HG03558 (cell line): ENCODE measurements around the gene ADGRF3.
"Not testable (repeated sequence)": the region's sequence is repeated elsewhere in the genome, so short reads cannot be mapped to it uniquely, and the experiment has no call there.

Experiments used
- ATAC-seq: cut with Tn5 transposase; IDR thresholded peaks from one replicate; pipeline ENCODE4 v1.9.1; 2021; ENCODE audit warnings: moderate number of reproducible peaks; ENCODE audit not compliant: unreplicated experiment; ENCODE audit errors: extremely low read depth

The ADGRF3 gene, protein sequence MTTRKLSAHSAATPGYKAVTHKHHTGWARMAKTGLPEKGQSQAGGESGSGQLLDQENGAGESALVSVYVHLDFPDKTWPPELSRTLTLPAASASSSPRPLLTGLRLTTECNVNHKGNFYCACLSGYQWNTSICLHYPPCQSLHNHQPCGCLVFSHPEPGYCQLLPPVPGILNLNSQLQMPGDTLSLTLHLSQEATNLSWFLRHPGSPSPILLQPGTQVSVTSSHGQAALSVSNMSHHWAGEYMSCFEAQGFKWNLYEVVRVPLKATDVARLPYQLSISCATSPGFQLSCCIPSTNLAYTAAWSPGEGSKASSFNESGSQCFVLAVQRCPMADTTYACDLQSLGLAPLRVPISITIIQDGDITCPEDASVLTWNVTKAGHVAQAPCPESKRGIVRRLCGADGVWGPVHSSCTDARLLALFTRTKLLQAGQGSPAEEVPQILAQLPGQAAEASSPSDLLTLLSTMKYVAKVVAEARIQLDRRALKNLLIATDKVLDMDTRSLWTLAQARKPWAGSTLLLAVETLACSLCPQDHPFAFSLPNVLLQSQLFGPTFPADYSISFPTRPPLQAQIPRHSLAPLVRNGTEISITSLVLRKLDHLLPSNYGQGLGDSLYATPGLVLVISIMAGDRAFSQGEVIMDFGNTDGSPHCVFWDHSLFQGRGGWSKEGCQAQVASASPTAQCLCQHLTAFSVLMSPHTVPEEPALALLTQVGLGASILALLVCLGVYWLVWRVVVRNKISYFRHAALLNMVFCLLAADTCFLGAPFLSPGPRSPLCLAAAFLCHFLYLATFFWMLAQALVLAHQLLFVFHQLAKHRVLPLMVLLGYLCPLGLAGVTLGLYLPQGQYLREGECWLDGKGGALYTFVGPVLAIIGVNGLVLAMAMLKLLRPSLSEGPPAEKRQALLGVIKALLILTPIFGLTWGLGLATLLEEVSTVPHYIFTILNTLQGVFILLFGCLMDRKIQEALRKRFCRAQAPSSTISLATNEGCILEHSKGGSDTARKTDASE

DNA sequence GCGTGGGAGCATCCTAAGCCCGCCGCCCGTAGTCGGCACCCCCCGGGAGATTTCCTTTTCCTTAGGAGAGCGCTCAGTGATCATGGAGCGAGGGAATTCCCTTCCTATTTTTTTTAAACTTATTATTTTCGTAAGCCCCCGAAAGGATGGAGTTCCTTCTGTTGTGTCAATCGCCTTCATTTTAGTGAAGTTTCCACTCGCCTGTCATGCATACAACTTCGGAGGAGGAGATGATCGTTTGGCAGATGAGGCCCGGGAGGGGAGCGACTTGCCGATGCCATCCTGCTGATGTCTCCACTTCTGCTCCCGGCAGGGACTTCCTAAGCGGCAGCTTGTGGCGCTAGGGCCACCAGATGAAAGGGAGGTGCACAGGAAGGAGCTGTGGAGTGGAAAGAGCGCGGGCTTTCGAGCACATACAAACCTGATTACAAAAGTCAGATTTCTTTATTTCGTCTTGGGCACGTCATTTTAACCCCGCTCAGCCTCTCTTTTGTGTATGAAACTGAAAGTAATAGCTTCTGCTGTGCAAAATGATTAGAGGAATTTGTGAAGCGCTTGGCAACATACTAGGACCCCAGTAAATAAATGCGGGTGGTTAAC is at the start of gene ADGRF3:
ADGRF3 (minus strand) TSS at position 336 of the 600 bp plus-strand sequence. CDS start 555 bp downstream, outside the sequence.
- ATAC-seq, result no peak

DNA sequence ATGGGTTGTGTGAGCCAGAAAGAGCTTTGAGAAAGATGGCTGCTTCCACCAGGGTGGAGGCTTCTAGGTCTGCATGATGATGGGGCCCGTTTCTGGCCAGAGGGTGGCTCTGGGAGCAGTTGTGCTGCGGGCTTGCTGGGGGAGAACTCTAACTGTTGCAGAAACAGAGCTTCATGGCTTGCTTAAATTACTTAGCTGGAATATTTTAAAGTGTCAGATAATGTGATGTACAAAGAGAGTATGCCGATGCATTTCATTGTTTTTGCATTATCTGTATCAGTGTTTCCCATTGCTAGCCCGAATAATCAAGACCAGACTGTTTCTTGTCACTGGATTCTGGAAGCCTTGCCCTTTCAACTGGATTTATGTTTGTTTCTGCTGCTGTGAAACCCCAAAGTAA is 48.8 kb upstream of the ADGRF3 start:
- ATAC-seq, result no peak

DNA sequence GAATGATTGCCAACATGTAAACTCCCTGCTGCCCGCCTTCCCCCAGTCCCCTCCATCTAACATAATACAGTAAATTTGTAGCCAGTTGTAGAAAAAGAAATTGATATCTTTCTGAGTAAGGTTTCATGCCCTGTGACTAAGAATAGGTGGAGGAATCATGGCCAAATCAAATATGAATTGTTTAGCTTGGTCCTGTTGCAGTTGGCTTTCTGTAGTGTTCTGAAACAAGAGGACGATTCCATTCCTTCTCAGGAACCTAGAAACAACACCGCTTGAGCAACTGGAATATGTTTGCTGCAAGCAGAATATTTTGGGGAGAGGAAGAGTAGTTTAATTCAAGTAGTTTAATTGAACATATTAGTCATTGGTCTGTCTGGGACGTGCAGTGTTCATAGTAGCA is 48.1 kb upstream of the ADGRF3 start:
- no peak for ATAC-seq

DNA sequence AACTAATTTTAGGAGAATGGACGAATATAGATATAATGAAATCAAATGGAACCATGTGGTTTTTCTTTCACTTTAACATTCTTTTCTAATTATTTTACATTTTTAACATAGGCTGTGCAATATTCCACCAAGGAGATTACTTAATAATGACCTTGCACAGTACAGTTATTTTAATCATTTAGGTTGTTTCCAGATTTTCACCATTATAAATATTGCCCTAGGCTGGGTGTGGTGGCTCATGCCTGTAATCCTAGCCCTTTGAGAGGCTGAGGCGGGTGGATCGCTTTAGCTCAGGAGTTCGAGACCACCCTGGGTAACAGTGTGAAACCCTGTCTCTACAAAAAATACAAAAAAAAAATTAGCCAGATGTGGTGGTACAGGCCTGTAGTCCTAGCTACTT is 40.6 kb upstream of the ADGRF3 start:
- ATAC-seq, result no peak

DNA sequence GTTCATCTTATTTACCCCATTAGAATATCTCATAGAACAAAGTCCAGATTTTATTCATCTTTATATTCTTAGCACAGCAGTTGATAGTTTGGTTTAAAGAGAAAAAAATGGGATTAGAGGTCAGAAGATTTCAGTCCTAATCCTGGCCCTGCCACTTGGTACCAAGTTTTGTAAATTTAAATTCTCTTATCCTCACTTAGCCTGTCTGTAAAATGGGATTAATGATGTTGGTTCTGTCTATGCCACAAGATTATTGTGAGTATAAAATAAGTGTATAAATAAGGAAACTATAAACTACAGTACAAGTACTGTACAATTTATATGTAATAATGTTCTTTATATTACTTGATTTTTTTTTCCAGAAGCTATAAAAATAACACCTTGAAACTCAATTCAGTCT is 38.0 kb upstream of the ADGRF3 start:
- no peak for ATAC-seq

DNA sequence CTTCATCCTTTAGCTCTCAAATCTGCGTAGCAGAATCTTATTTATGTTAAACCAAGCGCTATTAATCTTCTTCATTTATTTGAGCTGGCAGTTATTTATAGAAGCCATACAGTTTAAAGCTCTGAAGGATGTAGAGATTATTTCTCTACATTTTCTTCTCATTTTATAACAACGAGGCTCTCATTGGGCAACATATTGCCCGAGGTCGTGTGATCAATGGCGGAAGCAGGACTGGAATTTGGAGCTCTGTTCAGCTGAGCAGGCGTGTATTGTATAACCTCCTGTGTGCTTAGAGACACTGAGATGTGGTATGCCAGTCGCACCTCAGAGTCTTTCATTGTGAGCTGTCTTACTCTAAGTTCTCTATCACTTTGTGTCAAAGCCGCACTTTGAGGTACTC is 37.6 kb upstream of the ADGRF3 start:
- ATAC-seq, result no peak

DNA sequence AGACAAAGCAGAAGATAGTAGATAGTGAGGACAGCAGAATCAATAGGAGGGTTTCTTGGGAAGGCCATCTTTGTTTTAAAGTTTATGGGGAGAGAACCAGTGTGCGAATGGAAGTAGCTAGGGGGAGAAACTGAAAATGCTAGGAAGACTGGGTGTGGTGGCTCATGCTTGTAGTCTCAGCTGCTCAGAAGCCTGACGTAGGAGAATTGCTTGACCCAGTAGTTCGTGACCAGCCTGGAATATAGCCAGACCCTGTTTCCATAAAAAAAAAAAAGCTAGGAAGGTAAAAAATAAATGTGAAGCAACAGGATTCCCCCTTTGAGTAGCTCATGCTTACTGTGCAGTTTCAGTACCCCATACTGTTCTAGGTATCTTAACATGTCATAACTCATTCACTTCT is 36.0 kb upstream of the ADGRF3 start:
- ATAC-seq, result no peak

DNA sequence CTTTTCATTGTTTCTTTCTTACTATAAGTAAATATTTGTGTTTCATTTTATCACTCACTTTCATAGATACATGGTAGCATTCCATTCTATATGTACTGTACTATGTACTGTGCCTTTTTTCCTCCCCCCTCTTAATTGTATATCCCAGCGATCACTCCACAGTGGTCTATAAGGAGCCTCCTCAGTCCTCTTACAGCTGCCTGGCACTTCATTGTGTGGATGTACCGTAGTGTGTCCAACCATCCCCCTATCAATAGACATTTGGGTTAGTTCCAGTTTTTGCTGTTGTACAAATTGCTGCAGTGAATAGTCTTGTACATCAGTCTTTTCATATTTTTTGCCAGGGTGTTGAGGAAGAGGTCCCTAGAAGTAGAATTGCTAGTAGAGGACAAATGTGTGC is 33.7 kb upstream of the ADGRF3 start:
- no peak for ATAC-seq

DNA sequence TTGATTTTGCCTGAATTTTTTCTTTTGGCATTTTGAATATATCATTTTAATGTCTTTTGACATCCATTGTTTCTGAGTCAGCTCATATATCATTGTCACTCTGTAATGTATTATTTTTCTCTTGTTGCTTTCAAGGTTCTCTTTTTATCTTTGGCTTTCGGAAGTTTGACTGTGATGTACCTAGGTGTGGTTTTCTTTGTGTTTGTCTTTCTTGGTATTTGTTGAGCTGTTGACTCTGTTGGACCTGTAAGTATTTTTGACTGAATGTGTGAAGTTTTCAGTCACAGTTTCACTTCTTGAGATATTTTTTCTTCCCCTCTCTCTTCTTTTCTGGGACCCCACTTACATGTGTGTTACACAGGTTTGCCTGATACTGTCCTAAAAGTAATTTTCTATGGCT is 30.2 kb upstream of the ADGRF3 start:
- no peak for ATAC-seq

DNA sequence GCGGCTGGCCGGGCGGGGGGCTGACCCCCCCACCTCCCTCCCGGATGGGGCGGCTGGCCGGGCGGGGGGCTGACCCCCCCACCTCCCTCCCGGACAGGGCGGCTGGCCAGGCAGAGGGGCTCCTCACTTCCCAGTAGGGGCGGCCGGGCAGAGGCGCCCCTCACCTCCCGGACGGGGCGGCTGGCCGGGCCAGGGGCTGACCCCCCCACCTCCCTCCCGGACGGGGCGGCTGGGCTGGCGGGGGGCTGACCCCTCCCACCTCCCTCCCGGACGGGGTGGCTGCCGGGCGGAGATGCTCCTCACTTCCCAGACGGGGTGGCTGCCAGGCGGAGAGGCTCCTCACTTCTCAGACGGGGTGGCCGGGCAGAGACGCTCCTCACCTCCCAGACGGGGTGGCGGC is 24.3 kb upstream of the ADGRF3 start:
- not testable (repeated sequence) for ATAC-seq

DNA sequence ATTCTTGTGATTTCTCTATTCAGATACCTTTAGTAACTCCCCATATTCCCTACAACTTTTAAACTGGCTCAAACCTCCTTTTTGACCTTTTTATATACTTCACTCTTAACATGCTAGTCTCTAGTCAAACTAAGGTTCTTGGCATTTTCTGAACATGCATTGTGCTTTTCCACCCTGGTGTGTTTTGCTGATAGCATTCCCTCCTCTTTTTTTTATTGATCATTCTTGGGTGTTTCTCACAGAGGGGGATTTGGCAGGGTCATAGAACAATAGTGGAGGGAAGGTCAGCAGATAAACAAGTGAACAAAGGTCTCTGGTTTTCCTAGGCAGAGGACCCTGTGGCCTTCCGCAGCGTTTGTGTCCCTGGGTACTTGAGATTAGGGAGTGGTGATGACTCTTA is 23.1 kb upstream of the ADGRF3 start:
- not testable (repeated sequence) for ATAC-seq

DNA sequence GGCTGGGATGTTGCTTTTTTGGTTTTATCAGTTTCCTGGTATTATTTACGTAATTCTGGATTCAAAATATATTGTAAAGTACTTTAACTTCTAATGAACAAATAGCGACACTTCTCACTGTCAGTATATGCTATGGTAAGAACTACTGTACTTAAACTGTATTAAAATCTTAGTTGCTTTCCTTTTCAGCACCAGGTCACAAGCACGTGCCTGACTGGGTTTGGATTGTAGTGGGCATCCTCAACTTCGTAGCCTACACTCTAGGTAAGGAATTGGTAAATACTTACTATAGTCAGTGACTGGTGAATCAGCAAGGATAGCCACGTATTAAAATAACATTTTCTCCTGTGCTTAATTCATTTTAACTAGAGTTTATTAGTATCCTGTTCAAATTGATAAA is 20.4 kb upstream of the ADGRF3 start:
- ATAC-seq, result no peak

DNA sequence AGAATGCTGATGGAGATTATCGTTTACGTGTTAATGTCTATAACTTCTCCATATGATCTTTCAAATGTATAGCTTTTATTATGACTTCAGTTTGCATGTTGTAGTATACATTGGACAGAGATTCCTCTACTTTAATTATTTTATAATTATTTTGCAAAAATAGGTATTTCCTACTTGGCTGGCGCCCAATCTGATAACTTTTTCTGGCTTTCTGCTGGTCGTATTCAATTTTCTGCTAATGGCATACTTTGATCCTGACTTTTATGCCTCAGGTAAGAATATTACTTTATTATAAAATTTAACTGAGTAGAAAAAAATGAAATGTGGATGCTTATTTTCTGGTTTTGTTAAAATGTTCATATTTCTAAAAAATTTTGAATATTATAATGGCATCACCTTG is 18.1 kb upstream of the ADGRF3 start:
- no peak for ATAC-seq

DNA sequence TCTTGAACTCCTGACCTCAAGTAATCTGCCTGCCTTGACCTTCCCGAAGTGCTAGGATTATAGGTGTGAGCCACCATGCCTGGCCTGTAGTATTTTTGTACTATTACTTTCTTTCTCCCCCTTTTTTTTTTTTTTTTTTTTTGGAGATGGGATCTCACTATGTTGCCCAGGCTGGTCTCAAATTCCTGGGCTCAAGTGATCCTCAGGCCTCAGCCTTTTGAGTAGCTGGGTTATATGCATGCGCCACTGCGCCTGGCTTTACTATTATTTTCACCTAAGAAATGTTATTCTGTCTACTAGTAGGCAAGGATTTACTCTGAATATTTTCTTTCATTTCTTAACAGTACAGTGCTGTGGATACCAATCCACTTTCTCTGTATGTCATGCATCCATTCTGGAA is 17.4 kb upstream of the ADGRF3 start:
- ATAC-seq, result no peak

DNA sequence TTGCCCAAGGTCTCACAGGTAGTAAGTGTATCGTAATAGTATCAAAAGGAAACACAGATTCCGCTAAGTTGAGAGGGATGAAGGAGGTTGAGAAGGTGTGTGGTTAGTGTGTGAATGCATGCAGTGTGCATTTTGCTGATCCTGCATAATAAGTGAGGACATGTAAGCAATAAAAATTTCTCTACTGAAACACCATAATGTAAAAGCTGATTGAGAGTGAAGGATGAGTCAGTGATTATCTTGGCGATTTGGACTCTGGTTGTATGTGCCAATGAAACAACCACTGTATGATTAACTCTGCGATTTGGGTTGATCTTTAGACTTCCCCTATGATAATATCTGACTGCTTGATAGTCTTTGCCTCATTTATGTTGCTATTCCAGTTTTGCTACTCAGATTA is 16.7 kb upstream of the ADGRF3 start:
- ATAC-seq, result no peak

DNA sequence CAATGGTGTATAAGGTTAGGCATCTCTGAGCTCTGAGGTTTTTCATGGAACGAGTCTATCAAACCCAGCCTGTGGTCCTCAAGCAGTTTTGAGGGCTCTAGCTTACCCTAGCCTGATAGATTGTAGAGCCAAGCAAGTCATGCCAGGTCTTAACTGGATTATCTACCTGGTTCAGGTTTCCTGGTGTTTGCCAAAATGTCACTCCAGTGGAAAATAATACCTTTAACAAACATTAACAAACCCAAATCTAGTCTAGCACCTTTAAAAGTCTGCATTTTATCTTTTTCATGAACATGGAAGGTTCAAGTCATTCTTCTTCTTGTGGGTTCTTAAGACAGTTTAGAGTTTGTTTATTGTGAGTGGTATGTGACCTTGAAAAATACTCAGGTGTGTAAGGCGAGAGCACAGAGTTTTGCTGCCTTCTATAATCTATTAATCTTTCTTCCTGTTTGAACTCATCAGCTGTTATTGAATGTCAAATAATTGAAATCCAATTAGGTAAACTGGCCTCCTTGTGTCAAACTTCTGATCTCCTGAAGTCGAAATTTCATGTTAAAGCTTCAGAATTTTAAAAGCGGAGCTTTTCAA is 13.4 kb upstream of the ADGRF3 start:
- ATAC-seq, result no peak

DNA sequence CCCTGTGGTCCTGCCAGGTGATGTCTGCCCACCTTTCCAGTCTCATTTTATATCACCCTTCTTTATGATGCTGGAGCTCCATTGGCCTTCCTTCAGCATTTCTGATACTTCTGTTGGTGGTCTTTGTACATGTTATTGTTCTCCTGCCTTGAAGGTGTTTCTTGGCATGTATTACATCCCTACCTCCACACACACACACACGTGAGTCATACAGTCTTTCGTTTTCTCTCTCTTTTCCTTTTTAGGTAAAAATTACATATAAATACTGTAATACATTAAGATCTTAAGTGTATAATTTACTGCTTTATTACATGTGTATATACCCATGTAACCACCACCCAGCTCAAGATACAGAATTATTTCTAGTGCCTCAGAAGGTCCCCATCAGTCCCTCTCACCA is 10.2 kb upstream of the ADGRF3 start:
- ATAC-seq, result no peak

DNA sequence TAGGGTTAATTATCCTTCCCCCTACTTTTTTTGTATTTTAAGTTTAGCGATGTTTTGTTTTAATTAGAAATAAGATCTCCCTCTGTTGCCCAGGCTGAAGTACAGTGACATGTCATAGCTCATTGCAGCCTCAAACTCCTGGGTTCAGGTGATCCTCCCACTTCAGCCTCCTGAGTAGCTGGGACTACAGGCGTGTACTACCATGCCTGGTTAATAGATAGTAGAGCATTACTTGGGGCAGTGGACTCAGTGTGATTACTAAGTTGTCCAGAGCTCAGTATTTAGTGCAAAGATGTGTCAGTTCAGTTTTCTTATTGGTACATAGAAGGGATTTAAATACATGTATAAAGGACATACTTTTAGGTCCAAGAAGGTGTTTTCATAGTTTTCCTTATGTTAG is 9.5 kb upstream of the ADGRF3 start:
- ATAC-seq, result no peak

DNA sequence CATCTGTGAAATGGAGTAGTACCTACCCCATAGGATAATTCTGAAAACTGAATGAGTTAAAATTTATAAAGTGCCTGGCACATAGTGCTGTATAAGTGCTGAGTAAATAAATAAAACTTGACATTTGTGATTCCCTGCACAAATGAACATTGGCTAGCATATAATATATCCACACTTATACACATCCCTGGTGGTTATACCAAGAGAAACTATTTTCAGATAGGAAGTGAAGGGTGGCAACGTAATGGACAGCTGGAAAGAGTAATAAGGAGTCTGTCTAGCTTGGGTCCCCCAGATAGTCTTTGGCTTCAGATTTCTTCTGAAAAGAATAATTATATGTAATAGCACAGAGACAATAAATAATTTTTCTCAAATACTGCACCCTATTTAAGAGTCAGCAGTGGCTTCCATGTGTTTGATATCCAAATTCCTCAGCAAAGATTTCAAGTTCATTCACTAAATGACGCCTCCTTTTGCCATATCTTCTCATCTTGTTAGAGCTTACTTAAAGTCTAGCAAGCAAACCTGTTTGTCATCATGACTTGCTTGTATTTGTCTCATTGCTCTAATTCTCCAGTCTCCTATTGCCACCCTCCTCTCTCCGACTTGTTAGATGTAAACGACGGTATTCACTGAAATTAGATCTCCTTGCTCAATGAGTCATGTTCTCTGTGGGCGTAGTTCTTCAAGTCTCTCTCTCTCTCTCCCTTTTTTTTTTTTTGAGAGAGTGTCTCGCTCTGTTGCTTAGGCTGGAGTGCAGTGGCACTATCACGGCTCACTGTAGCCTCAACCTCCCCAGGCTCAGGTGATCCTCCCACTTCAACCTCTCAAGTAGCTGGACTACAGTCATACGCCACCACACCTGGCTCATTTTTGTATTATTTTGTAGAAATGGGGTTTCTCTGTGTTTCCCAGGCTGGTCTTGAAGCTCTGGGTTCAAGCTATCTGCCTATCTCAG is 8.7 kb upstream of the ADGRF3 start:
- ATAC-seq, result no peak
